ENCODE data around the gene HIBADH.

DNA sequence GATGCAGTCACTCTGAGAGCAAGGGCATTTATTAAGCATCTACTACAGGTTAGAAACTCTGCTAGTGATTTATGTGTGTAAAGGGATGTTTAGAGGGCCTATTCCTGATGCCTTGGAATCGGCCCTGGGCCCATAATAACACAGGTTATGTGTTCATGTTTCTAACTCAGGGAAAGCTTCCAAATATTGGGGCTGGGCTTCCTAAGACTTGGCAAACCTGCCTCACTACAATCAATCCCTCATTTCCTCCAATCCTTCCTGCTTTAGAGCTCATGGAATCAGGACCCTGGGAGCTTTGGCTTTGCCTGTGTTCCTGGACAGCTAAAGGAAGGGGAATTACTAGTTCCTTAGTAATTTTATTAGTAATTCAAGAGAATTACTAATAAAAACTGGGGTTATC is 148.8 kb downstream of the HIBADH start:
- TF ChIP-seq, protein P1, sequence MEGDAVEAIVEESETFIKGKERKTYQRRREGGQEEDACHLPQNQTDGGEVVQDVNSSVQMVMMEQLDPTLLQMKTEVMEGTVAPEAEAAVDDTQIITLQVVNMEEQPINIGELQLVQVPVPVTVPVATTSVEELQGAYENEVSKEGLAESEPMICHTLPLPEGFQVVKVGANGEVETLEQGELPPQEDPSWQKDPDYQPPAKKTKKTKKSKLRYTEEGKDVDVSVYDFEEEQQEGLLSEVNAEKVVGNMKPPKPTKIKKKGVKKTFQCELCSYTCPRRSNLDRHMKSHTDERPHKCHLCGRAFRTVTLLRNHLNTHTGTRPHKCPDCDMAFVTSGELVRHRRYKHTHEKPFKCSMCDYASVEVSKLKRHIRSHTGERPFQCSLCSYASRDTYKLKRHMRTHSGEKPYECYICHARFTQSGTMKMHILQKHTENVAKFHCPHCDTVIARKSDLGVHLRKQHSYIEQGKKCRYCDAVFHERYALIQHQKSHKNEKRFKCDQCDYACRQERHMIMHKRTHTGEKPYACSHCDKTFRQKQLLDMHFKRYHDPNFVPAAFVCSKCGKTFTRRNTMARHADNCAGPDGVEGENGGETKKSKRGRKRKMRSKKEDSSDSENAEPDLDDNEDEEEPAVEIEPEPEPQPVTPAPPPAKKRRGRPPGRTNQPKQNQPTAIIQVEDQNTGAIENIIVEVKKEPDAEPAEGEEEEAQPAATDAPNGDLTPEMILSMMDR (optimal IDR thresholded peaks at IDR 0.05 in 1 of 3, IDR thresholded peaks at IDR 0.05 in 1 of 3, conservative IDR thresholded peaks at IDR 0.05 in 1 of 3; ENCODE audit: extremely low read depth in 1 of 3, insufficient read depth in 2 of 3, low read length in 3 of 3), result no peak
- TF ChIP-seq EZH2 (IDR thresholded peaks at IDR 0.05; ENCODE audit: low read length), result no peak
